Stomach (tissue), 9 donors: Measurements from ENCODE around the gene STK39. TPM values are rescaled to one million over a fixed set of nuclear protein-coding genes. Genes with fewer than 3 reads are reported as not detected.

Experiments used
- DNase-seq, 2 donors: peaks; one replicate each; pipeline versions ENCODE4 v3.0.0 to v3.0.0-alpha.2; 2013 to 2019
- H3K27ac ChIP-seq, 5 donors: fragments of 200-600 bp in 4 of 5; sonication (generic) in 4 of 5; one replicate each; pipeline ENCODE4 v1.5.1; 2013 to 2019; ENCODE audit warnings: mild to moderate bottlenecking in 1 of 5, moderate library complexity in 1 of 5
- H3K27me3 ChIP-seq, 3 donors: fragments of 200-600 bp; sonication (generic); one replicate each; pipeline ENCODE4 v1.5.1; 2017 to 2019; ENCODE audit warnings: mixed run types in 1 of 3
- H3K36me3 ChIP-seq, 4 donors: fragments of 200-600 bp; sonication (generic); 1 replicate in 3 of 4; 2 replicates in 1 of 4; pipeline ENCODE4 v1.5.1; 2016 to 2019
- H3K4me1 ChIP-seq, 4 donors: fragments of 200-600 bp; sonication (generic); one replicate each; pipeline ENCODE4 v1.5.1; 2016 to 2019
- H3K4me3 ChIP-seq, 4 donors: fragments of 200-600 bp; sonication (generic) in 3 of 4; one replicate each; pipeline ENCODE4 v1.5.1; 2016 to 2019; ENCODE audit warnings: mild to moderate bottlenecking in 1 of 4
- H3K9me3 ChIP-seq, 4 donors: fragments of 200-600 bp; sonication (generic); one replicate each; pipeline ENCODE4 v1.5.1; 2016 to 2019
- EP300 ChIP-seq: sonication (generic); formaldehyde crosslinking; IDR thresholded peaks from one replicate; pipeline ENCODE4 v1.6.1; 2017; ENCODE audit warnings: antibody characterized with exemption
- POLR2A ChIP-seq, 4 donors: fragments of 450-650 bp; IDR thresholded peaks; one replicate each; pipeline ENCODE4 v1.6.1; 2016; ENCODE audit warnings: antibody characterized with exemption in 4 of 4, control low read depth in 2 of 4, mild to moderate bottlenecking in 1 of 4, moderate library complexity in 1 of 4
- POLR2AphosphoS5 ChIP-seq, 3 donors: sonication (generic); formaldehyde crosslinking; IDR thresholded peaks; one replicate each; pipeline ENCODE4 v1.6.1; 2016; ENCODE audit warnings: antibody characterized with exemption in 3 of 3
- WGBS, 5 donors: extraction: QIAGEN DNeasy Blood & Tissue Kit in 3 of 5; methylation state at CpG; one replicate each; pipeline versions ENCODE4 v1.1.5 to v1.1.7; 2013 to 2018; 5-methylcytosine and 5-hydroxymethylcytosine counted together
- intact Hi-C: fragments of 100-400 bp; cut with DNase I; formaldehyde crosslinking; loops from one replicate; pipeline ENCODE4 v1.15.1; 2023; ENCODE audit warnings: low total_unique reads
- polyA plus RNA-seq, 3 donors: library from polyadenylated mRNA; stranded (reverse); fragments of 200-250 nt; gene quantifications; one replicate each; pipeline ENCODE4 v1.2.3, GENCODE V29; 2013
- total RNA-seq, 5 donors: library from RNA; depleted of rRNA; stranded (reverse); fragments of >200 nt; gene quantifications; one replicate each; pipeline versions ENCODE4 v1.1.0 to v1.2.3, GENCODE V29; 2014 to 2016
- TF ChIP-seq, protein P1 (sequence below), 7 experiments: fragments of 450-650 bp in 4 of 7; fragments of 200-600 bp in 3 of 7; sonication (generic) in 3 of 7; IDR thresholded peaks; one replicate each; pipeline ENCODE4 v1.5.1; 2016 to 2019; ENCODE audit warnings: antibody characterized with exemption in 7 of 7, control low read depth in 2 of 7, mild to moderate bottlenecking in 1 of 7
- donor health status: healthy with polysubstance abuse.
- donor health status: Bipolar disorder and iron deficiency.
- donor health status: healthy.

The STK39 gene
- total and polyA plus RNA-seq, 8 donors = 18.3 to 60.7 (median 33.3) TPM

DNA sequence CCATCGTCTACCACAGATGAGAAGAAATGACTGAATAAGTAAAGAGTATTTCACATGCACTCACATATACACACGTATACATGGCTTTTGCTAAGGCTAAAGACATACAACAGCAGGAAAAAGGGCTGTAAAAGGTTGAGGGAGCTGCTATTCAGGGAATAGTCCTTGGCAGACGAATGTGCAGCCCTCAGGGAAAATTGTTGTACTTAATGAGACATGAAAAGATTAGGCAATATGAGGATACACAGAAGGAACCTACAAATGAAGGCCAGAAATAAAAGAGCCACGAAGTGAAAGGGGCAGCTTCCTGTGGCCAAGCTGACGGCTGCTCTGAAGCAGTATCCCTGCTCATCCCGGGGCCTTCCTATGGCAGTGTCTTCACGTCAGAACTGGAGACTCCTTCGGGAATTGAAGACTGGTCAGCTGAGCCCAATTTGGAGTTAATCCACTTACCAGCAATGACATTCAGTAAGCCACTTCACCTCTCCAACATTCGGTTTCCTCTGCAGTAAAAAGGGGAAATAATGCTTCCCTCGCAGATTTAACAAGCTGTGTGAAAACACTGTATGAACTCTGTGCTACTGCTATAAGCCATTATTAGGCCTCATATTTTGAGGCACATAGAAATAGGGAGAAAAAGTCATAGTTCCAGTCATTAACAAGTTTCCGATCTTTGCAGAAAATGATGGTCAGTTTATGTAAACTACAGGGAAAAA is 221.8 kb downstream of the STK39 start:
- H3K27me3 ChIP-seq = no peaks in the 10 kb centered on the region
- H3K4me3 ChIP-seq = no peak overlapping the region
- no peaks in the 10 kb centered on the region for H3K9me3 ChIP-seq
- intact Hi-C loops = no loop called here
- no peak for DNase-seq
- no peak overlapping the region for H3K27ac ChIP-seq
- TF ChIP-seq POLR2AphosphoS5 (IDR thresholded peaks at IDR 0.05) (no peak), EP300 (no peak), POLR2A (IDR thresholded peaks at IDR 0.05) (no peak)
- TF ChIP-seq, protein P1, sequence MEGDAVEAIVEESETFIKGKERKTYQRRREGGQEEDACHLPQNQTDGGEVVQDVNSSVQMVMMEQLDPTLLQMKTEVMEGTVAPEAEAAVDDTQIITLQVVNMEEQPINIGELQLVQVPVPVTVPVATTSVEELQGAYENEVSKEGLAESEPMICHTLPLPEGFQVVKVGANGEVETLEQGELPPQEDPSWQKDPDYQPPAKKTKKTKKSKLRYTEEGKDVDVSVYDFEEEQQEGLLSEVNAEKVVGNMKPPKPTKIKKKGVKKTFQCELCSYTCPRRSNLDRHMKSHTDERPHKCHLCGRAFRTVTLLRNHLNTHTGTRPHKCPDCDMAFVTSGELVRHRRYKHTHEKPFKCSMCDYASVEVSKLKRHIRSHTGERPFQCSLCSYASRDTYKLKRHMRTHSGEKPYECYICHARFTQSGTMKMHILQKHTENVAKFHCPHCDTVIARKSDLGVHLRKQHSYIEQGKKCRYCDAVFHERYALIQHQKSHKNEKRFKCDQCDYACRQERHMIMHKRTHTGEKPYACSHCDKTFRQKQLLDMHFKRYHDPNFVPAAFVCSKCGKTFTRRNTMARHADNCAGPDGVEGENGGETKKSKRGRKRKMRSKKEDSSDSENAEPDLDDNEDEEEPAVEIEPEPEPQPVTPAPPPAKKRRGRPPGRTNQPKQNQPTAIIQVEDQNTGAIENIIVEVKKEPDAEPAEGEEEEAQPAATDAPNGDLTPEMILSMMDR (IDR thresholded peaks at IDR 0.05) = no peak
- H3K4me1 ChIP-seq = peaks cover 0 to 5% (median 0%) of the 10 kb centered on the region in 4 donors
- peaks cover 4 to 19% (median 7%) of the 10 kb centered on the region in 4 donors for H3K36me3 ChIP-seq
- 83 to 91% (median 87%) methylated on average over 11 of the region's 11 CpGs for WGBS, 5 donors

DNA sequence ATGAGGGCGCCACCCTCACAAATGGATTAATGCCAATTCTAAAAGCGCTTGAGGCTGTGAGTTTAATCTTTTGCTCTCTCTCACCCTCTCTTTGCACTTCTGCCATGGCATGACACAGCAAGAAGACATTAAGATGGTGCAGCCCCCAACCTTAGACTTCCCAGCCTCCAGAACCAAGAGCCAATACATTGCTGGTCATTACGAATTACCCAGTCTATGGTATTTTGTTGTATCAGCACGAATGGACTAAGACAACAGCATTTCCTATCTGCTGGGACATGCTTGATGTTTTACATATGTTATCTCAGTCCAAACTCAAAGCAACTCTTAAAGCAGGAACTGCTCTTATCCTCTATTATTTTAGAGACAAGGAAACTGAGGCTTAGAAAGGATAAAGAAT is 222.9 kb downstream of the STK39 start:
- intact Hi-C loops = no loop called here
- Histone ChIP-seq H3K9me3 (no peaks in the 10 kb centered on the region), H3K27ac (no peak overlapping the region), H3K36me3 (peaks cover 4 to 19% (median 7%) of the 10 kb centered on the region in 4 donors), H3K4me1 (peaks cover 0 to 5% (median 0%) of the 10 kb centered on the region in 4 donors), H3K4me3 (no peak overlapping the region), H3K27me3 (no peaks in the 10 kb centered on the region)
- 81 to 88% (median 83%) methylated on average over 4 of the region's 4 CpGs for WGBS, 5 donors
- no peak for DNase-seq
- TF ChIP-seq POLR2A (IDR thresholded peaks at IDR 0.05) = no peak
- no peak for TF ChIP-seq POLR2AphosphoS5 (IDR thresholded peaks at IDR 0.05)
- no peak for TF ChIP-seq EP300
- TF ChIP-seq, protein P1 (IDR thresholded peaks at IDR 0.05) = no peak

DNA sequence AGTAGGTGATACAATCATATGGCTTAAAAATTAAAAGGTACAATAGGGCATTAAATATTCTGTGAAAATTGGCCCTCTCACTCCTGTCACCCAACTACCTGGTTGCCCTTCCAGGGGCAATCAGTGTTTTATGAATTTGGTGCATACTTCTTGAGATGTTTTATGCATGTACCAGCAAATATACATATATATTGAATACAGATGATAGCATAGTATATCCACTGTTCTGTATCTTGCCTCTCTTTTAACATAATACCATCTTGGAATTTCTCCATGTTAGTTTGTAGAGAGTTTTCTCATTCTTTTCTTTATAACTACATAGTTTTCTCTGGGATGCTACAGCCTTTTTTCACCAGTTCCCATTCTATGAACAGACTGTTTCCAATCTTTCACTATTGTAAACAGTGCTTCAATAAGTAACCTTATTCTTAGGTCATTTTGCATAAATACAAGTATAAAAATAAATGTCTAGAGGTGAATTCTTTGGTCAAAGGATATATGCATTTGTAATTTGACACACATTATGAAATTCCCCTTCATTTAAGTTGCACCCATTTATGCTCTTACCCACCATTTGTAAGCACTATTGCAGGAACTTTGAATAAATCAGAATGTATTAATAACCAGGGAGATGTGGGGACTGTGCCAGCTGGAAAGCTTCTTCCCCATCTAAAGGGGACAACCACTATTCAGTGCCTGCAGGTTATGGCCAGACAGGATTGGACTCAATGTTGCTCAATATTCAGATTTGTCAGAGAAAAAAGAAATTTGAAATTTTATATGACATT is 225.4 kb downstream of the STK39 start:
- H3K4me3 ChIP-seq = no peak overlapping the region
- H3K9me3 ChIP-seq = no peaks in the 10 kb centered on the region
- no peak for TF ChIP-seq POLR2AphosphoS5 (IDR thresholded peaks at IDR 0.05)
- TF ChIP-seq, protein P1 (IDR thresholded peaks at IDR 0.05) = no peak
- TF ChIP-seq POLR2A (IDR thresholded peaks at IDR 0.05) = no peak
- no peak for TF ChIP-seq EP300
- no peak for DNase-seq
- no peaks in the 10 kb centered on the region for H3K27me3 ChIP-seq
- intact Hi-C loops = no loop called here
- no peaks in the 10 kb centered on the region for H3K4me1 ChIP-seq
- H3K36me3 ChIP-seq = peaks cover 4 to 19% (median 7%) of the 10 kb centered on the region in 4 donors
- no peak overlapping the region for H3K27ac ChIP-seq

DNA sequence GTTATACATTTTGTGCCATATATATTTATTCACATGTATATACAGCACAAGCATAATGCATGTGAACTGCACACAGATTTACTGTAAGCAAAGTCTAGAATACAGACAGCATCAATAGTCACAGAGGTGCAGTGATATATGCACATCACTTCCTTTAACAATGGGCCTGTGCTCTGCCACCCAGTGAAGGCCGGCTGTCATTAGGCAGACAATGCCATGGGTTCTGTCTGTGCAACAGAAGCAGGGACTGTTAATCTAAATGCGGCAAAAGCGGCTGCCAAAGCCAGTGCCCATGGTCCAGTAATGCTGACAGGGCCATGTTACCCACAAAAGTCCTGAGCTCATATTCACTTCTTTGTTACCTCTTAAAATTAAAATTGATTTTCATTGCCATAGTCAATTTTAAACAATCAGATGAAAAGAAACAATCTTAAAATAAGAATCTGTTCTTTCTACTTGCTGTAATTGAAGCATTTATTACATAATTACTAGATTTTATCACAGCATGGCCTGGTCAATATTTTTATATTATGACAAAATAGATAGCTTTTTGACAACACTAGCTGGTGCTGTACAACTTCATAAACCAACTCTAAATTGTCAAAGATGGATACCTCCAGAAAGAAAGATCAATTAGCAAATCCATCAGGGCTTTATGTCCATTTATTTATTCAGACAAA is 232.0 kb downstream of the STK39 start:
- no peak overlapping the region for H3K4me3 ChIP-seq
- H3K27ac ChIP-seq = no peak overlapping the region
- DNase-seq = no peak
- H3K36me3 ChIP-seq = peaks cover 3 to 36% (median 32%) of the 10 kb centered on the region in 4 donors
- no peaks in the 10 kb centered on the region for H3K9me3 ChIP-seq
- 91 to 100% (median 97%) methylated on average over 3 of the region's 3 CpGs for WGBS, 5 donors
- intact Hi-C loops = no loop called here
- TF ChIP-seq POLR2A (IDR thresholded peaks at IDR 0.05) = no peak
- TF ChIP-seq, protein P1 (IDR thresholded peaks at IDR 0.05) = no peak
- TF ChIP-seq EP300 = no peak
- no peak for TF ChIP-seq POLR2AphosphoS5 (IDR thresholded peaks at IDR 0.05)
- no peaks in the 10 kb centered on the region for H3K4me1 ChIP-seq
- H3K27me3 ChIP-seq = no peaks in the 10 kb centered on the region
